NCI-H2227 (cell line): ENCODE results near the gene C4orf50.
"Not testable (repeated sequence)": the region's sequence is repeated elsewhere in the genome, so short reads cannot be mapped to it uniquely, and the experiment has no call there.

Experiments
- DNase-seq: peaks from one replicate; lab custom pipeline; 2025; ENCODE audit not compliant: unreplicated experiment; lab: John Stamatoyannopoulos, UW

Gene C4orf50

DNA sequence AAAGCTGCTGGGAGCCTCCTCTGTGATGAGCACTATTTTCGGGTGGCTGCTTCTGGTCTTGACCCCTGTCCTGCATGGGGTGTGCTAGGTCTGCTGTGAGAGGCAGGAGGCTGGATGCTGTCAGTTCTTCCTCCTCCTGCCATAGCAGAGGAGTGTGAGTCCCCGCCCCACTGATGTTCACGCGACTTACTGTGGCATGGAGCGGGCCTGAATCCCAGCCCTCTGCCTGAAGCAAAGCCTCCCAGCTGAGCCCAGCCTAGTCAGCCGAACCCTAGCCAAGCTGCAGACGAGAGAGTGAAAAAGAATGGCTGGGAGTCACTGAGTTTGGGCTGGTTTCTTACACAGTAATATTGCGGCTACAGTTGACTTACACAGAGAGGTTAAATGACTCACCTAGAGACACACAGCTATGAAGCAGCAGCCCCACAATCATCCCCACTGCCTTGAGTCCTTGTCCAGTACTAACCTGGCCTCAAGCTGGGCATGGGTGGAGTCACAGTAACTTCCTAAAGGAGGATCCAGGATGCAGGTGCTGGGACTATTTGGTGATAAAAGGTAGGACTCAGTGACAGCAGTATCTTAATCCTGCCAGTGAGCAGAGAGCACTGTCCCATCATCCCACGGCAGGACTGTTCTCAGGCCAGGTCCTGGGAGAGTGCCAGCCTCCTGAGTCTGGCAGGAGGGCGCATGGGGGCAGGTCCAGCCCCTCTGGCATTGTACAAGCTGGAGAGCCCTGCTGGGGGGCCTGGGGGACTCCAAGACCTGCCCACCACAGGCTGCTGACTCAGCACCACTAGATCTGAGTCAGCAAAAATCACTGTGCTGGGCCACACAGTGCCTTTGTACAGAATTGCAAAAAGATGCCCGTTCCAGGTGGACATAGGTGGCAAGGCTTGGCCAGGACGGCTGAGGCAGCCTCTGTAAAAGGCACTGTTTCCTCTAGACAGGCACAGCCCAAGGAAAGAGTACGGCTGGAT, 65.0 kb downstream of the C4orf50 start:
- DNase-seq, result no peak

DNA sequence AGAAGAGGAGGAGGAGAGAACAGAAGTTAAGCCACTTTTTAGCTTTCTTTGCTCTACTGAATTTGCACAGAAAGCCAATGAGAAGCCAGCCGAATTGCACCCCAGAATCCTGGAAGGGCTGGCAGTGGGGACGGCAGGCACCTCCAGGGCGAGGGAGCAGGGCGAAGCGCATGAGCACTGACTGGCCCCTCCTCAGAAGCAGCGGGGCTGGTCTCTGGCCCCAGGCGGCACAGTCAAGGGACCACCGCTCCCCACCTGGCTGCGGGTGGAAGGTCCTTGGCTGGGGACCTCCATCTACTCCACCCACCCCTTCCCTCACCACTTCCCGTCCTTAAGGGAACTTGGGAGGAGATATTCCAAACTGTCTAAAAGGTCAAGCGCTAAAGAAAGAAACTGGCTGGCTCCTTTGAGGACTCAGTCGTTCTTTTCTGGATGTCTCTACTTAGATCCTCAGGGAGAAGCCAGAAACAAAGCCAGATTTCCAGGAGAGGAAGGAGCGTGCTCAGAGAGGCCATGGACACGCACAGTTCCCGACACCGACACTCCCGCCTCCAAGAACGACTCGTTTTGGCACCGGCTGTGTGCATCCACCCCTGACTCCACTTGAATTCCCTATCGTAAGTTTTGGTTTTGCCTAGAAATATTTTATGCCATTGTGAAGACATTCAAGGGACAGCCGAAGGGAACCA, 65.8 kb downstream of the C4orf50 start:
- DNase-seq, result no peak

DNA sequence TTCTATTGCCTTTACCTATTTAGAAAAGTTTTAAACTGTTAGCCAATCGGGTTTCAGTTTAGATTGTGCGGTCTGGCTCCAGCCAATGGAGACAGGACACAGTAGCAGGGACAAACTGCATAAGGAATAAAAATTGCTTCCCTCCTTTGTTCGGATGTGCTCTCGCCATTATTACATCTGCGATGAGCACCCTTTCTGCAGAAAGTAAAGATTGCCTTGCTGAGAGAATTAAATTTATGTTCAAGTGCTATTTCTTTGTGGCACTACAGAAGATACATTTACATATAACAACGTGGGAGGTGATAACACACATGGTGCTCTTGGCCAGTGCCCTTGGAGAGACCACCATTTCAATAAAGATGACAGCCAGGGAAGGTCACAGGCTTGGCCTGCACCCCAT, 71.6 kb downstream of the C4orf50 start:
- not testable (repeated sequence) for DNase-seq

GRCh38 chr4:5945936-5946335, 72.3 kb downstream of the C4orf50 start:
- no peak for DNase-seq

GRCh38 chr4:5945171-5945570, 73.1 kb downstream of the C4orf50 start:
- no peak for DNase-seq

- DNase-seq, result no peak
Measured at GRCh38 chr4:5943561-5943960, 74.7 kb downstream of the C4orf50 start.

DNA sequence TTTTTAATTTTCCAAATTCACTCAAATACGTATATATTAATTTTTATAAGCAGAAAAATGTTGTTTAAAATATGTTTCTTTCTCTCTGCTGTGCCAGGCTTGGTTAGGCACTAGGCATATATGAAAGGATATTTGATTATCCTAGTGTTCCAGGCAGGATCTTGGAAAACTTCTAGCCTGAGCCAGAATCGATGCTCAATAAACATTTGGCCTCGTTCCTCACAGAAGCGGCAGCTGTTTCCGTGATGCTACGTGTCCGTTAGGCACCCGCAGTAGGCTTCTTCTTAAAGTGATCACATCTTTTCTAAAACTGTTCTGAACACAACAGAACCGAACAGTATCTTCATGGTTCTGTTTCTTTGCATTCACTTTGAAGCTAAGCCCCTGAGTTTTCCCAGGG, 75.3 kb downstream of the C4orf50 start:
- no peak for DNase-seq

DNA sequence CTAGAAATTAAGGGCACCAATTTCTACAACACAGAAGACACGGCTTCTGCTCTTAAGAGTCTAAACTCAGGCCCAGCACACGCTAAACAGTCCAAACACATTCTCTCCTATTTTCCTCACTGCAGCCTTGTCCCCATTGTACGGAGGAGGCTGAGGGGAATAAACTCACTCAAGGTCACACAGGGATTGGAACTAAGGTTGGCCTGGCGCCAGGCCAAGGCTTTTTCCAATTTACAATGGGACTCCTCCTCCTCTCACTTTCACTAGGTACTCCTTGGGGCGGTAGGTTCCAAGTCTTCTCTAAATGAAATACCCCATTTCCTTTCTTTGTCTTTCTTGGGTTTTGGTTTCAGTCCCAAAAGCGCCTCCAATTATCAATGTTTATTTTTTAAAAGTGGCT, 76.6 kb downstream of the C4orf50 start:
- no peak for DNase-seq

DNA sequence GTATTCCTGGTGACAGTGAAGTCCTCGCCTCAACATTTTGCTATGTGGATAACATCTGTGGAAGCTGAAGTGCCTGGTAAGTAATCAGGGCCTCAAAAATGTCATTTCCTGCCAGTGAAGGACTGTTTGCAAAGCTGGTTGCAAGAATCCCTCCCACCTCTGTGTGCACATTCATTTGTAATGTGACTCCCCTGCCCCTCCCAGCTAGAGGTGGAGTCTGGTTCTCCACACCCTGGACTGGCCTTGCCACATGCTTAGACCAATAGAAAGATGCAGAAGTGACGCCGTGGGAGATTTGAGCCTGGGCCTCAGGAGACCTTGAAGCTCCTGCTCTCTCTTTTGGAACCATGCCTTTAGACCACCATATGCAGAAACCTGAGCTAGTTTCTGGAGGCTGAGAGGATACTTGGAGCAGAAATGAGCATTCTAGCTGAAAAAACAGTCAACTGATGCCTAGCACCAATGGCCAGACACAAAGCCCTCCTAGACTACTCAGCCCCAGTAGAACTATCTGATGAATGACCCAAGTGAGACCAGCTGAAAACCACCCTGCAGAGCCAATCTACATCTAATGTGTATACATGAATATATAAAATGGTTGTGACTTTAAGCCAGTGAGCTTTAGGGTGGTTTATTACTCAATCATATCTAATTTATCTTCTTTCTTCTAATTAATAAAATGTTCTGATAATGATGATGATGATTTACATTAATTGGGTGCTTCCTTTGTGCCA, 77.6 kb downstream of the C4orf50 start:
- no peak for DNase-seq

DNA sequence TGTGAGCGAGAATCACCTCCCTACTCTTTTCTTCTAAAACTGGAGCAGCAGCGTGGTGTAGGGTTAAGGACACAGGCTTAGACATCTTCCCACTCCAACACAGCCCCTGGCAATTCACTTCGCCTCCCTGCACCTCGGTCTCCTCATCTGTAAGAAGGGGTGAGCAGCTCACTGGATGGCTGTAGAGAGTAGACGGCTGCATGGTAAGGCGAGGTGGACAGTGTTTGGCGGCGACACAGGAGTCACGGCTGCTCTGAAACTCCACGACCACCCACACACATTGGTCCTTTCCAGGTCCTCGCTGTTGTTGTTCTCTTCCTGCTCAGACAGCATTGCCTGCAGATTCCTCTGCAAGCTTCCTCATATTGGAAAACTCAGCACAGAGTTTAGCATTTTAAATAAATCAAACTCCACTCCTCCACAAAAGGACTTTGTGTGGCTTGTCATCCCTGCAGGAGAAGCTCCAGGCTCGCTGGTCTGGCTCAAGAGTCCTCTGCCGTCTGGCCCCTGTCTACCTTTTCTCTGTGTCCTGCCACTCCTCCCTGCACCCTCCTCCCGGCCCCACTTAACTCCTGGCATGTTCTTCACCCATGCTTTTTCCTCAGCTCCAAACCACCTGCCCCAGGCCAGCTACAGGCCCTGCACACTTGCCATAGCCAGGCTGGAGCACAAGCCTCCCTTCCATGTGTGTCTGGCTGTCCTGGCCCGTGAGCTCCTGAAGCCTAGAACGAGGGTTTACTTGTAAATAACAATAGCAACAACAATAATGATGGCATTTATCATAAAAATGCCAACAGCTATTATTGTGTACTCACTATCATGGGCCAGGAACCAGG, 84.0 kb downstream of the C4orf50 start:
- DNase-seq, result no peak

DNA sequence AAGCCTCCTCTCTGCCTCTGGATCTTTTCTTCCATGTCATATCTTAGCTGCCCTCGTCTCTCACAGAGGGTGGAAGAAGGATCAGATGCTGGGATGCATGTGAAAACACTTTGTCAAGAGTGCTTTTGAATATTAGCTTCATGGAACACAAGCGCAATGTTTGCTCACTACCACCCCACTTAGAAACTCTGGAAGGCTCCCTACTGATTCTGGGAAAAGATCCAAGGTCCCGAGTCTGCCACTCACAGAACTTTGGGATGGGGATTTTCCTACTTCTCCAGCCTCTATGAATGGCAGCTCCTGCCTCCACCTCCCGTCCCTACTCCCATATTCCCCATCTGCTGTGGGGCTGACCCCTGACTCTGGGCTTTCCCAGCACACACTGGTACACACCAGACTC, 85.1 kb downstream of the C4orf50 start:
- peak; percentile 11 for DNase-seq

GRCh38 chr4:5932035-5932568, 86.1 kb downstream of the C4orf50 start:
- DNase-seq, result no peak

- no peak for DNase-seq
Measured at GRCh38 chr4:5931526-5931925, 86.7 kb downstream of the C4orf50 start.

- DNase-seq, result no peak
Measured at GRCh38 chr4:5930876-5931275, 87.4 kb downstream of the C4orf50 start.

DNA sequence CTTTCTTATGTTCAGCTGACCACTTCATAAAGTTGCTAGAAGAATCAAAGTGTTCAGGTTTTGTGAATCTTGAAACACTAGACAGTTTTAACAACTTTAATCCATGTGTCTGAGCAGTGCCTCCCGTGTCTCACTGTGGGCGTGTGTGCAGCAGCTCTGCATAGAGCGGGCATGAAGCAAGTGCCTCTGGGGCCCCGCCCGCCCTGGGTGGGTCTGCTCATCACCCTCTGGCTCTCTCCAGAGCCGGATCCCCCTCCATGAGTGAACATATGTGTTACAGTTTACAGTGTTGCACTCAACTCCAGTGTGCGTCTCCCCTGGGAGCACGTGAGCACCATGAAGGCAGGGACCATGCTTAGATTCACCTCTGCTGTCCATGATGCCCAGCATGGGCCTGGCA, 87.8 kb downstream of the C4orf50 start:
- DNase-seq, result no peak

DNA sequence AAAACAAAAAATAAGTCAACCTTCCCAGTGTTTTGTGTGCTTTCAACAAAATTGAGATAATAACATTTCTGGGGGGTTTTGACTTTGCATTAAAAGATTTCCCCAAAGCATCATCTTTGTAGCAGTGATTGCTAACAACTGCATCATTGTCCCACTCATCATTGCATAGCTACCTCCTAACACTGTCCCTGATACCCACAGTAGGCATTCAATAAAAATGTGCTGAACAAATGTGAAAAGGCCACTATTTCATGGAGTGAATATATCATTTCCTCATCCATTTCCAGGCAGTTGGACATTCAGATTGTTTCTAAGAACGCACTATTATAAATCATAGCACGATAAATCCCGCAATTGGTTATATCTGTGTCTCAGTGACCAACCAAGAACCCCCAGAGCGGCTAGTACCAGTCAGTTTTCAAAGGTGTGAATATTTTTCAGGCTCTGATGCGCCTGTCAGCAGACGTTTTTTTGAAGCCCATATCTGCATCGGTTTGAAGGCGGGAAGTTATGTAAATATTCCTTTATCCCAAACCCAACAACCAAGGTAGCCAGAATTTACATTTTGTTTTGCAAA, 89.3 kb downstream of the C4orf50 start:
- no peak for DNase-seq

- no peak for DNase-seq
Measured at GRCh38 chr4:5928274-5928673, 90.0 kb downstream of the C4orf50 start.

DNA sequence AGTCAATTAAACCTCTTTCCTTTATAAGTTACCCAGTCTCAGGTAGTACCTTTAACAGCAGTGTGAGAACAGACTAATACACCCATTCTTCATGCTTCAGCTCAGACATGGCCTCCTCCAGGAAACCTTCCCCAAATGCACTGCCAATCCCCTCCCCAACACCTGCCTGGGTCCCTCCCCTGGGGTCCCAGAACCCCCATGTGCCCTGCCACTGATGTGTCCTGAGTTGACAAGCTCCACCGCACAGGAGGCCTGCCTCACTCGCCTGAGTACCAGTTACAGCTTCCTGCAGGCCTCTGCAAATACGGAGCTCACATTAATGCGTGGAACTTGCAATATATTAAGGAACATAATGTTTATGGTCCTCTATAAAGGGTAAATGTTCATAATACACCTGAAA, 90.5 kb downstream of the C4orf50 start:
- DNase-seq, result no peak

DNA sequence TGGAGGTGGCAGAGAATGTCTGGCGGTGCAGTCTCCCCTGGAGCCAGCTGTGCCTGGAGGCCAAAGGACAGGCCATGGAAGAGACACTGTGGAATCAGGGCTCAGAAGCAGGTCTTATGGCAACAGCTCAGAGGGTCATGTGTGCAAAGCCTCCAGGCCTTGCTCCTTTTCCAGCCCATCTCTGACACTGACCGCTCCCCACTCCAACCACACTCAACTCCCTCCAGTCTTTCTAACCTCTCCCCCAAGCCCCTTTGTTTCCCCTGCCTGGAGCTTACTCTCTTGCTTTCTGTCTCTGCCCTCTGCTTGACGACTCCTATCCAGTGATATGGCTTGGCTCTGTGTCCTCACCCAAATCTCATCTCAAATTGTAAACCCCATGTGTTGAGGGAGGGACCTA, 91.1 kb downstream of the C4orf50 start:
- DNase-seq, result no peak

- no peak for DNase-seq
Measured at GRCh38 chr4:5926598-5926997, 91.6 kb downstream of the C4orf50 start.
